ENCODE measurements around the gene FGF1. TPM values are rescaled to one million over a fixed set of nuclear protein-coding genes. Genes with fewer than 3 reads are reported as not detected.

Gene FGF1
- total and polyA plus RNA-seq, 2 donors (not counting 3 experiments of a cell fraction or from before 2014, with no cell fraction given), result not detected

DNA sequence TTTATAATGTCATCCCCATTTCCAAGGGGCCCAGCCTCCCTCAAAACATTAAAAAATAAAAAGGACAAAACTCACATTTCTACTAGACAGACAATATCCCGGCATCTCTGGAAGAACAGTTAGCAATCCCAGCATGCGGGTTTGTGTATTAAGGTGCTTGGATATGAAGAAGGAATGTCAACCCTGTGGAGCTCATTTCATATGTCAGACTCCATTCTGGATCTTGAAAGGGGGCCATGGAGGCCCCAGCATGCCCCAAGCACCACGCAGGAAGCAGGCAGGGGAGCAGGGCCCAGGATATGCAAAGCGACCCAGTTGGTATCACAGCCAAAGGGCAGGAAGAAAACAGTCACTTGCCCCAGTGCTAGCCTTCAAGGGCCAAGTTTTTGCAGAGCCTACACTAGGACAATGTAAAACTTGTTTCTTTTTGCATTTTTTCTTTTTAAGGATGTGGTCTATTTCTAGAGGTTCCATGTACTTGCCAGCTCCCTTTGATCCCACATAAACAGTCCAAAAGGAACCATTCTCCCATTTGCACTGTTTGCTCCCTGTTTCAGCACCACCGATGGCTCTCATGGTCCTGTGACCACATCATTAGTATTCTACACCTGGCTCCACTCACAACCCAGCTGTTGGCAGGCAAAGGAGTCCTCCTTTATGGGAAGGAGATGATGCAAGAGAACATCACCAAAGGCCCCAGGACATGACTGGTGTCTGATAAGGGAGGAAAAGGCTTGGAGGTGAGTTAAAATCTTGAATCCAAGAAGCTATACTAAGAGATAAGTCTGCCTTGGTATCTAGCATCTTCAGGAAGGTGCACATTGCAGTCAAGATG is 58.3 kb downstream of the FGF1 start:
- no peaks in the 10 kb centered on the region for H3K79me2 ChIP-seq (ENCODE audit: control insufficient read depth, insufficient read depth, low read length)
- no peaks in the 10 kb centered on the region for H3K9me3 ChIP-seq (replicated peaks; ENCODE audit: control insufficient read depth, insufficient read depth, low read length)
- no peak overlapping the region for H2AFZ ChIP-seq (ENCODE audit: low read depth, low read length)
- dilution Hi-C loops (cut with MboI; ENCODE audit: extremely low pct_ligation_motif_present, low sequenced_read_pairs), result no loop called here
- TF ChIP-seq MYC (IDR thresholded peaks at IDR 0.05; ENCODE audit: low read depth, low read length) (no peak), POLR2AphosphoS5 (IDR thresholded peaks at IDR 0.05; ENCODE audit: insufficient read depth, low read depth, low read length) (no peak), EZH2 (IDR thresholded peaks at IDR 0.05; ENCODE audit: borderline replicate concordance, low read depth, low read length, severe bottlenecking) (no peak), JUN (IDR thresholded peaks at IDR 0.05; ENCODE audit: borderline replicate concordance, insufficient read depth, insufficient read length, low read depth) (no peak), GATA2 (IDR thresholded peaks at IDR 0.05; ENCODE audit: insufficient read depth, insufficient read length, low read depth, low read length) (no peak), POLR2A (IDR thresholded peaks at IDR 0.05; ENCODE audit: low read depth, low read length) (no peak), FOS (IDR thresholded peaks at IDR 0.05; ENCODE audit: borderline replicate concordance, insufficient read depth, low read length) (no peak)
- TF ChIP-seq, protein P1, sequence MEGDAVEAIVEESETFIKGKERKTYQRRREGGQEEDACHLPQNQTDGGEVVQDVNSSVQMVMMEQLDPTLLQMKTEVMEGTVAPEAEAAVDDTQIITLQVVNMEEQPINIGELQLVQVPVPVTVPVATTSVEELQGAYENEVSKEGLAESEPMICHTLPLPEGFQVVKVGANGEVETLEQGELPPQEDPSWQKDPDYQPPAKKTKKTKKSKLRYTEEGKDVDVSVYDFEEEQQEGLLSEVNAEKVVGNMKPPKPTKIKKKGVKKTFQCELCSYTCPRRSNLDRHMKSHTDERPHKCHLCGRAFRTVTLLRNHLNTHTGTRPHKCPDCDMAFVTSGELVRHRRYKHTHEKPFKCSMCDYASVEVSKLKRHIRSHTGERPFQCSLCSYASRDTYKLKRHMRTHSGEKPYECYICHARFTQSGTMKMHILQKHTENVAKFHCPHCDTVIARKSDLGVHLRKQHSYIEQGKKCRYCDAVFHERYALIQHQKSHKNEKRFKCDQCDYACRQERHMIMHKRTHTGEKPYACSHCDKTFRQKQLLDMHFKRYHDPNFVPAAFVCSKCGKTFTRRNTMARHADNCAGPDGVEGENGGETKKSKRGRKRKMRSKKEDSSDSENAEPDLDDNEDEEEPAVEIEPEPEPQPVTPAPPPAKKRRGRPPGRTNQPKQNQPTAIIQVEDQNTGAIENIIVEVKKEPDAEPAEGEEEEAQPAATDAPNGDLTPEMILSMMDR (IDR thresholded peaks at IDR 0.05; ENCODE audit: extremely low read depth in 1 of 2, insufficient read depth in 1 of 2, low read depth in 1 of 2, low read length in 2 of 2), result no peak
- TF ChIP-seq, protein P2, sequence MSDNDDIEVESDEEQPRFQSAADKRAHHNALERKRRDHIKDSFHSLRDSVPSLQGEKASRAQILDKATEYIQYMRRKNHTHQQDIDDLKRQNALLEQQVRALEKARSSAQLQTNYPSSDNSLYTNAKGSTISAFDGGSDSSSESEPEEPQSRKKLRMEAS (IDR thresholded peaks at IDR 0.05; ENCODE audit: insufficient read depth, insufficient read length), result no peak
- H3K9me1 ChIP-seq (replicated peaks; ENCODE audit: control insufficient read depth, extremely low read depth, insufficient read depth, low read length), result no peaks in the 10 kb centered on the region
- H3K27ac ChIP-seq (ENCODE audit: insufficient read depth, low read depth, low read length), result no peak overlapping the region
- no peaks in the 10 kb centered on the region for H3K36me3 ChIP-seq (ENCODE audit: control insufficient read depth in 2 of 2, extremely low read depth in 1 of 2, insufficient read depth in 2 of 2, low read length in 2 of 2)
- peaks cover 2 to 4% of the 10 kb centered on the region in 2 experiments for H3K27me3 ChIP-seq (ENCODE audit: control insufficient read depth in 2 of 2, insufficient read depth in 2 of 2, low read length in 2 of 2)
- H3K4me3 ChIP-seq (replicated peaks in 1 of 3; ENCODE audit: insufficient read depth in 1 of 3, low read depth in 1 of 3, low read length in 3 of 3), result no peak overlapping the region
- H3K4me2 ChIP-seq (ENCODE audit: insufficient read depth, low read length), result no peak overlapping the region
- CTCF ChIA-PET, result interaction anchor here (0.6 to 2.0 kb wide), 6 partner anchors 9 to 86 kb away, joined by 3 to 14 read pairs (median 4); no protein-coding TSS in a partner anchor
- no TSS peak for BruUV-seq (replicated peaks)
- intact Hi-C loops (cut with micrococcal nuclease), result no loop called here
- POLR2A ChIA-PET, result no interaction called here
- peaks cover 9% of the 10 kb centered on the region for H3K4me1 ChIP-seq (ENCODE audit: control insufficient read depth, extremely low read depth, insufficient read depth, low read length)
- FAIRE-seq (no peak), DNase-seq (ENCODE audit: low read depth, low spot score) (no peak)
- H4K20me1 ChIP-seq (replicated peaks; ENCODE audit: control insufficient read depth, extremely low read depth, insufficient read depth, low read length), result no peaks in the 10 kb centered on the region
- no peak overlapping the region for H3K9ac ChIP-seq (replicated peaks; ENCODE audit: extremely low read depth, insufficient read depth, low read length)

Measured in endothelial cell of umbilical vein (primary cell).